Measurements from ENCODE around the gene TAF7L. TPM values are rescaled to one million over a fixed set of nuclear protein-coding genes. Genes with fewer than 3 reads are reported as not detected.

The TAF7L gene
- total and polyA plus RNA-seq, 2 donors (not counting 1 experiment from before 2014, with no cell fraction given) = 0.27 to 0.33 TPM

- H3K4me3 ChIP-seq (replicated peaks in 1 of 4; ENCODE audit: control extremely low read depth in 1 of 4, insufficient read depth in 1 of 4, low read depth in 3 of 4, low read length in 4 of 4) = no peak overlapping the region
- no peak overlapping the region for H3K4me2 ChIP-seq (ENCODE audit: extremely low read depth, insufficient read depth, low read length)
- H4K20me1 ChIP-seq (ENCODE audit: control insufficient read depth, extremely low read depth, insufficient read depth, low read length) = no peaks in the 10 kb centered on the region
- H3K27me3 ChIP-seq (ENCODE audit: control insufficient read depth, insufficient read depth, low read length) = no peaks in the 10 kb centered on the region
- H3K9me3 ChIP-seq (ENCODE audit: control insufficient read depth, insufficient read depth, low read depth, low read length) = no peaks in the 10 kb centered on the region
- DNase-seq (ENCODE audit: low read depth in 2 of 2) = no peak
- H3K79me2 ChIP-seq (ENCODE audit: control insufficient read depth, insufficient read depth, low read length) = no peaks in the 10 kb centered on the region
- no peak overlapping the region for H3K27ac ChIP-seq (ENCODE audit: insufficient read depth, low read length)
- no peak overlapping the region for H3K9ac ChIP-seq (ENCODE audit: insufficient read depth, low read length)
- H2AFZ ChIP-seq (ENCODE audit: low read length) = no peak overlapping the region
- TF ChIP-seq EZH2 (IDR thresholded peaks at IDR 0.05; ENCODE audit: low read length, missing control alignments) = no peak
- no peak for TF ChIP-seq CTCF (conservative IDR thresholded peaks at IDR 0.05 in 1 of 2, IDR thresholded peaks at IDR 0.05 in 1 of 2; ENCODE audit: low read depth in 1 of 2, low read length in 2 of 2)
- H3K4me1 ChIP-seq (ENCODE audit: control insufficient read depth, extremely low read depth, insufficient read depth, low read length) = no peaks in the 10 kb centered on the region
- H3K36me3 ChIP-seq (ENCODE audit: control insufficient read depth, insufficient read depth, low read length) = no peaks in the 10 kb centered on the region
These were observed 14.9 kb downstream of the TAF7L start for GRCh38 chrX:101276238-101276637.

GRCh38 chrX:101274198-101274597 is 16.9 kb downstream of the TAF7L start:
- Histone ChIP-seq H3K27ac (ENCODE audit: insufficient read depth, low read length) (no peak overlapping the region), H3K4me3 (replicated peaks in 1 of 4; ENCODE audit: control extremely low read depth in 1 of 4, insufficient read depth in 1 of 4, low read depth in 3 of 4, low read length in 4 of 4) (no peak overlapping the region), H3K79me2 (ENCODE audit: control insufficient read depth, insufficient read depth, low read length) (no peaks in the 10 kb centered on the region), H3K4me1 (ENCODE audit: control insufficient read depth, extremely low read depth, insufficient read depth, low read length) (no peaks in the 10 kb centered on the region), H3K9ac (ENCODE audit: insufficient read depth, low read length) (no peak overlapping the region), H2AFZ (ENCODE audit: low read length) (no peak overlapping the region), H3K4me2 (ENCODE audit: extremely low read depth, insufficient read depth, low read length) (no peak overlapping the region), H3K9me3 (ENCODE audit: control insufficient read depth, insufficient read depth, low read depth, low read length) (no peaks in the 10 kb centered on the region), H3K36me3 (ENCODE audit: control insufficient read depth, insufficient read depth, low read length) (no peaks in the 10 kb centered on the region), H3K27me3 (ENCODE audit: control insufficient read depth, insufficient read depth, low read length) (no peaks in the 10 kb centered on the region), H4K20me1 (ENCODE audit: control insufficient read depth, extremely low read depth, insufficient read depth, low read length) (no peaks in the 10 kb centered on the region)
- DNase-seq (ENCODE audit: low read depth in 2 of 2) = no peak
- TF ChIP-seq CTCF (conservative IDR thresholded peaks at IDR 0.05 in 1 of 2, IDR thresholded peaks at IDR 0.05 in 1 of 2; ENCODE audit: low read depth in 1 of 2, low read length in 2 of 2) (no peak), EZH2 (IDR thresholded peaks at IDR 0.05; ENCODE audit: low read length, missing control alignments) (no peak)

- Histone ChIP-seq H3K27ac (ENCODE audit: insufficient read depth, low read length) (peak overlapping the region; percentile 43), H3K36me3 (ENCODE audit: control insufficient read depth, insufficient read depth, low read length) (no peaks in the 10 kb centered on the region), H3K79me2 (ENCODE audit: control insufficient read depth, insufficient read depth, low read length) (no peaks in the 10 kb centered on the region), H3K9me3 (ENCODE audit: control insufficient read depth, insufficient read depth, low read depth, low read length) (no peaks in the 10 kb centered on the region), H3K4me2 (ENCODE audit: extremely low read depth, insufficient read depth, low read length) (peak overlapping the region; percentile 44), H4K20me1 (ENCODE audit: control insufficient read depth, extremely low read depth, insufficient read depth, low read length) (no peaks in the 10 kb centered on the region), H3K27me3 (ENCODE audit: control insufficient read depth, insufficient read depth, low read length) (no peaks in the 10 kb centered on the region), H3K9ac (ENCODE audit: insufficient read depth, low read length) (no peak overlapping the region), H3K4me1 (ENCODE audit: control insufficient read depth, extremely low read depth, insufficient read depth, low read length) (peaks cover 3% of the 10 kb centered on the region), H3K4me3 (replicated peaks in 1 of 4; ENCODE audit: control extremely low read depth in 1 of 4, insufficient read depth in 1 of 4, low read depth in 3 of 4, low read length in 4 of 4) (no peak overlapping the region), H2AFZ (ENCODE audit: low read length) (peak overlapping the region; percentile 32)
- TF ChIP-seq CTCF (conservative IDR thresholded peaks at IDR 0.05 in 1 of 2, IDR thresholded peaks at IDR 0.05 in 1 of 2; ENCODE audit: low read depth in 1 of 2, low read length in 2 of 2) (no peak), EZH2 (IDR thresholded peaks at IDR 0.05; ENCODE audit: low read length, missing control alignments) (no peak)
- peak; percentile 65 to 66 for DNase-seq (ENCODE audit: low read depth in 2 of 2)
These were observed 25.2 kb downstream of the TAF7L start for GRCh38 chrX:101265869-101266428.

Measured in fibroblast of lung (primary cell).